CD4-positive, alpha-beta T cell treated with Interferon alpha-2 for 1 hour (primary cell): Measurements from ENCODE around the gene SPHK2.
"Not testable (repeated sequence)": the region's sequence is repeated elsewhere in the genome, so short reads cannot be mapped to it uniquely, and the experiment has no call there.

Experiments used
- DNase-seq, 2 donors: peaks; one replicate each; pipeline ENCODE4 v3.0.0-alpha.2; 2020 to 2022

The SPHK2 gene

DNA sequence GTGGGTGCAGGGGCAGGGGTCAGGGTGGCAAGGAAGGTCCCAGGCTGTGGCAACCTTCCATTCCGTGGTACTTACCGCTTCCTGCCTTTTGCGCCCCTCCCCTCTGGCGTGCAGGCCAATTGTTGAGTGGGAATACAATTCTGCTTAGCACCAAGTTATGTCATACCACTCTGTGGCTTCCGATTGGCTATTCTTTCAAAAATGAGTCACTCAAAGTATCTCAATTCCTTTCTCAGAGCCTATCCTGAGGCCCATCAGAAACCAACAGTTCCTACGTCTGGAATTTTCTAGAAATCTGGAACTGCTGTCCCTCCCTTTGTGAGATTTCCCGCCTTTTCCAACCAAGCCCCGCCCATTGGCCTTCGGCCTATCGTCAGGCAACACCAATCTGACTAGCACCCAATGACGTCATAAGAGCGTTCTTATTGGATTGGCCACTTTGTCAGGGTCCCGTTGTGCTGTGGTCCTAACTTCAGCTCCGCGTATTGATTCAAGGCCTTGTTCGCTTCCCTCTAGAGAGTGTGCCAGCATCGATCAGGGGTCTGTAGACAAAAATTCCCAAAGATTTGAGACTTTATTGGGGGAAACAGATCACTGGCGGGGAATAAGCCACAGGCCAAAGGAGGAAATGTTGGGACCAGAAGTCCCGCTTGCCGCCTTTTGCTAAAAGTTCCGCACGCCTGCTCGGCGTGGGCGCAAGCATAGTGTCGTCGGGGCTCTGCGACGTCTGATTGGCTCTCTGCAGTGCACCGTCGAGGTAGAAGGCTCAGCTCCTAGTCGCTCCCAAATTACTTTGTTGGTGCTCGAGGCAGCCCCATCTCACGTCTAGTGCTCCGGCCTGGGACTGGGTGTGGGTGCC, 41.8 kb downstream of the SPHK2 start:
- peak; percentile 86 to 91 for DNase-seq

DNA sequence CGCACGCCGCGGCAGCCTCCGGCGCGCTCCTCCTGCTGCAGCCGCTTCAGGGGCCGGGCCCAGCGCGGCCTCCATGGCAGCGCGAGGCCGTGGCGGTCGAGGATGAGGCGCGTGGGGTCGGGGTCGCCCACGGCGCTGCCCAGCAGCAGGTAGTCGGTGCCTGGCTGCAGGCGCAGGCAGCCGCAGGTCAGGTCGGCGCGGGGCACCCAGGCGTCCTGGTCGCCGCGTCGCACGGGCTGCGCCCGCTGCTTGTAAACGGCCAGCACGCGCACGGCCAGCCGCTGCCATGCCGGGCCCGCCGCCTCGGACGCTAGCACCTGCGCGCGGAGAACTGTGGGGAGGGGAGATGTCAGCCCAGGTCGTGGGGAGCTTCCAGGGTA, 42.4 kb downstream of the SPHK2 start:
- DNase-seq, result no peak

DNA sequence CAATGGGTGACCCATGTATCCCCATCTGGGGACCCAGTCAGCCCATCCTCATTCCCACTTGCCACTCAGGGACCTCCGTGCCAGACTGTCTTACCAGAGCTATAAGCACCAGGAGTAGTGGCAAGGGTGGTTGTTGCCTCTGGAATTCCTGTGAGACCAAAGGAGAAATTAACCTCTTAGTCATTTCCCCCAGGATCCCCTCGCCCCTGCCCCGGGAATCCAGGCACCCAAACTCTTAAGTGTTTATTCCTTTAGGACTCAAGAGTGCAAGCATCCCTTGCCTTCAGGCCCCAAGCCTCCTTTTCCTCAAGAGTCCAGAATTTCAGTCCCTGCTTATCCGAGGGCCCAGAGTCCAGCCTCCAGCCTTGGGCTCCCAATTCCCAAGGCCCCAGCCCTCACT, 44.4 kb downstream of the SPHK2 start:
- no peak for DNase-seq

DNA sequence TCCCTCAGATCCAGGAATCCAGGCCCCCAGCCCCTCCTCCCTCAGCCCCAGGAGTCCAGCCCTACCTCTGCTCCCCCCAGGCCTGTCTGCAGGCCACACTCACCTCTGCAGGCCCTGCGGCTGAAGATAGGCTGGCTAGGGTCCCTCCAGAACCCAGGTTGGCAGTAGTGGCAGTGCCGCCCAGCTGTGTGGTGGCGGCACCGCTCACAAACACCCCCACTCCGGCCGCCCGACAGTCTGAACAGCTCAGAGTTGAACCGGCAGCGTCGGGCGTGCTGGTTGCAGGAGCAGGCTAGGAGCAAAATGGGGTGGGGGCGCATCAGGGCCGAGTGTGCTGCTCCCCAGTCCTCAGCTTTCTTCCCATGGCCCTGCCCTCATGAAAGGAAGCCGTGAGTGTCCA, 45.2 kb downstream of the SPHK2 start:
- no peak for DNase-seq

DNA sequence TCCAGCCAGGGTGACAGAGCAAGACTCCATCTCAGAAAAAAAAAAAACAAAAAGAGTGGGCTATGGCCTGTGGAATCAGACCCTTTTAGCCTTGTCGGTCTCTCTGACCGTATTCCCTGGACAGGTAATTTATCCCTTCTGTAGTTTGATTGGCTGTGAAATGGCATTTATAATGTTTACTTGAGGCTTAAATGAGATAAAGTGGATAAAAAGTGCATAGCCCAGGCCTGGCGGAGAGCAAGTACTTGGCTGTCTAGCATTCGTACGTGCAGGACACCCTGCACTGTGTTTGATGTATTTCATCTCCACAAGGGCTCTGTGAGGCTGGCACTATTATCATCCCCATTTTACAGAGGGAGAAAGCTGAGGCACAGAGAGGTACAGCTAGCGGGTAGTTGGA, 46.5 kb downstream of the SPHK2 start:
- DNase-seq, result no peak

DNA sequence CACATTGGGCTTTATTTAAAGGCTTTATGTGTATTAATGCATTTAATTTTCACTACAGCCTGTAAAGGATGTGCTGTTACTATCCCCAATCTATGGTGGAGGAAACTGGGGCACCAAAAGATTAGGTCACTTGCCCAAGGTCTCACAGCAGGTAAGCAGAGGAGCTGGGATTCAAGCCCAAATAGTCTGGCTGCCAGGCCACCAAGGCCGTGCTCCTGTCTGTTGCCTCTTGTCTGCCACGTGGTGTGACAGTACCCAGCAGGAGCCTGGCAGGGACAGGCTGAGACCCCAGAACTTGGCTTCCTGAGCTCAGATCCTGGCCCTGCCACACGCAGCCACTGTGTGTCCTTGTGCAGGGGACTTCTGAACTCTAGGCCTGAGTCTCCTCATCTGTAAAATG, 49.0 kb downstream of the SPHK2 start:
- DNase-seq, result no peak

DNA sequence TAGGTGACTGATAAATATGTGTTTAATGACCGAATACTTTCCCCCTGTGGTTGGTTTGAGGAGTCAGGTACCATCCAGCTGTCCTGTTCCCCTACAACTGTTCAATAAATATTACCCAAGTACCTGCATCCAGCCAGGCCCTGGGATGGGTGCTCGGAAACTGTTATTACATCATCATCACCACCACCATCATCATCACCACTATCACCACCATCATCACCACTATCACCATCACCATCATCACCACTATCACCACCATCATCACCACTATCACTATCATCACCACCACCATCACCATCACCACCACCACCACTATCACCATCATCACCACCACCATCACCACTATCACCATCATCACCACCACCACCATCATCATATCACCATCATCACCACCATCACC, 49.5 kb downstream of the SPHK2 start:
- no peak for DNase-seq

DNA sequence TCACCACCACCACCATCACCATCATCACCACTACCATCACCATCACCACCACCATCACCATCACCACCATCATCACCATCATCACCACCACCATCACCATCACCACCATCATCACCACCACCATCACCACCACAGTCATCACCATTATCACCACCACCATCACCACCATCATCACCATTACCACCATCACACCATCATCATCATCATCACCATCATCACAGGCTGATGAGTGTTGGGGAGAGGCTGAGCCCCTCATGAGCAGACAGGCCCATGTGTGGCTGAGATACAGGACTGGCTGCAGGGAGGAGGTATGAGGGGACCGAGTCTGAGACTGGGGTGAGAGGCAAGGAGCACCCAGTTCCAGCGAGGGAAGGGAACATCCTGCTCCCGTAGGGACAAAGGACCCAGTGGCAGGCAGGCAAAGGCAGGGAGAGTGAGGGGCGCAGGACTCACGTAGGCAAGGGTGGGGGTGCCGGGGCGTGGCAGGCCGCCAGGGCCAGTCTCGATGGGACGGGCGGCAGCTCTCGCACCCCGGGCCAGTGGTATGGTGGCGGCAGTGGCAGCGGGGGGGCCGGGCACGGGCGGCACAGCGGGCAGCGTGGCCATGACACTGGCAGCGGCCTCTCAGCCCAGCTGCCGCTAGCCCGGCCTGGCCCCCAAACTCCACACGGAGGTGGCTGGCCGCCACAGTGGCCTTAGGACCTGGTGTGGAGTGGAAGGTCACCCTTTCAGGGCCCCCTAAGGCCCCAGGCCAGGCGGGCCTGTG, 50.8 kb downstream of the SPHK2 start:
- DNase-seq, result no peak

DNA sequence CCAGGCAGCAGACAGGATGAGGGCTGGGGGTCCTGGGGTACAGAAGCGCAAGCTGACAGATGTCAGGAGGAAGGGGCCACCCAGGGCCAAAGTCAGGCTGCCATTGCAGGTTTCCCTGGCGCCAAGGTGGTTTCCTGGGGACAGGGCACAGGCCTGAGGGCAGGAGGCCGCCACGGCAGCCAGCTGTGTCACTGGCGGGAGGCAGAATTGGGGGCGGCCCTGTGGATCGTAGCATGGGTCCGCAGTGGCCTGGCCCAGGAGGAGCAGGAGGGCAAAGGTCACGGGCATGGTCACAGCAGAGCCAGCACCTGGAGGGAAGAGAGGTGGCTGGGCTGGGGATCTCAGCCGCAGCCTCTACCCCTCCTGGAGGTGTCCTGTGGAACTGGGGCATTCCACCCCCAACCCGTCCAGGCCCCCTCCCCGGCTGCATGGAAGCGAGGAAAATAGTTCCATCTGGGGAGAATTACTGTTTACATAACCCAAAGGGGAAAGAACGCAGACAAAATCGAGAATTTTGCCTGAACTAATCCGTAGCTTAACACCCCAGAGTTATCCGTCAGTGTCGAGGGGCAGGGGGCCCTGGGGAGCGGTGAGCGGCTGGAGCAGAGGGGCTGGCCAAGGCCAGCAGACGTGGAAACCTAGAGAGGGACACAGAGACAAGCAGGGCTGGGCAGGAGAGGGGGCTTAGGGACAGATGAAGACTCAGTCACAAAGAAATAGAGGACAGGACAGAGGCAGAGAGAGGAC, 51.6 kb downstream of the SPHK2 start:
- no peak for DNase-seq

DNA sequence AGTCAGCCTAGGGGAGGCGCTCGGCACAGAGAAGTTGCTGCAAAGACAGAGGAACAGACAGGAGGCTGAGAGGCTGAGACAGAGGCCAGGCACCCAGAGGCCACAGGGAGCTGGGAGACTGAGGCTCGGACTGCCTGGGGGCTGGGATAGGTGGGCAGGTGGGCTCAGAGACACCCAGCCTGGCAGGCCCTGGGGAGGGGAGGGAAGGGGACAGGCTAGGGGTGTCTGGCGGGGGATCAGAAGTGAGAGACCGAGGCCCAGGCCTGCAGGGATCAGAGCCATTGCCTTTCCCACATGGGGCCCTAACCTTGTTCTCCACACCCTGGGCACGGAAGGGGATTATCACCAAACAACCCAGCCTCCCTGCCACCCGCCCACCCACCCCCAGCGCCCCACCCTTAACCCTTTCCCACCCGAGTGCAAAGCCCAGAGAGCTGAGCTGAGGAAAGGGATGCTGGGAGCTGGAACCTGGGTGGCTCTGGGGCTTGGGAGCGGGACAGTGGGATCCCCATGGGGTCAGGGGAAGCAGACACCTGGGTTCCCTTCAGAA, 52.2 kb downstream of the SPHK2 start:
- DNase-seq, result no peak

DNA sequence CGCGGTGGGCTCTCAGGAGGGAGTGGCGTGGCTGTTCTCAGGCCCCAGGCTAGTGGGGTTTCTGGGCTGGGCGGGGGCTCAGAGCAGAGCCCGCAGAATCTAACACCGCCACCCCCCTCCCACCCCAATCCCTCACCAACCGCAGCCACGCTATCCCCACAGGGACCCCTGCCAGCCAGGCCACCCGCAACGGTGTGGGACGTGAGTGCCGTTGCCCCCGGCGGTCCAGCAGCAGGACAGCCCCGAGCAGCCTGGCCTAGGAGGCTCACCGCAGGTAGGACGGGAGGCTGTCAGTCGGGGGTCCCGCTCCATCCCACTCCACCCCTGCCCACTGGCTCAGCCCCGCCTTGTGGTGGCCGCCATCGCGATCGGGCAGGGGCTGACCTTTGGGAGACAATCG, 53.7 kb downstream of the SPHK2 start, which contains the start of gene NTN5:
TSS of gene NTN5 (minus strand) at position 24 of the 400 bp plus-strand sequence. CDS start 2,031 bp downstream, outside the sequence.
- no peak for DNase-seq

DNA sequence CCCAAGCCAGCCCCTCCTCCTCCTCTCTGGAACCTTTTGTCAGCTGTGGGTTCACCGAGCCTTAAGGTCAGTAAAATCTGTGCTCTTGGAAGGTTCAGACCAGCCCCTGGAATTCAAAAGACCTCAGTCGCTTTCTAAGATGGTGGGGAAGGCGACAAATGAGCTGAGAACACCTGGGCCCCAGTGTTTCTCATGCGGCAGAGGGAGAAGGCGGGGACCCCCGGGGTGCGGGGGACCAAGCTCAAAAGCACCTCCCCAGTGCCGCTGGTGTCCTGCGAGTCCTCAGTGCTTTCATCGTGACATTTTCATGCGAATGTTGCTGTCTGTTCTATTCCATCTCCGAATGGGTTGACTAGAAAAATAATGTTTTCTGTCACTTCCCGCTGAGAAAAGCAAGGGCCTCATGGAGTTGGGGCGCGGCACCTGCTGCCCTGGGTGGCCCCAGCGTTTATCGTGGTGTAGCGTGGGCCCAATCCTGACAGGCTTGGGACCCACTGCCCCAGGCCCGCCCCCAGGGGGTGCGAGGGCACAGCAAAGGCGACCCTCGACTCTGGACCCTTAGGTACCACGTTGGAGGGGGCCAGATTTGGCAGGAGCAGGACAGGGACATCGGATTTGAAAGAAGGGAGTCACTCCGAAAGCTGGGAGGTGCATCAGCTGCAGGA, 54.3 kb downstream of the SPHK2 start:
- no peak for DNase-seq

DNA sequence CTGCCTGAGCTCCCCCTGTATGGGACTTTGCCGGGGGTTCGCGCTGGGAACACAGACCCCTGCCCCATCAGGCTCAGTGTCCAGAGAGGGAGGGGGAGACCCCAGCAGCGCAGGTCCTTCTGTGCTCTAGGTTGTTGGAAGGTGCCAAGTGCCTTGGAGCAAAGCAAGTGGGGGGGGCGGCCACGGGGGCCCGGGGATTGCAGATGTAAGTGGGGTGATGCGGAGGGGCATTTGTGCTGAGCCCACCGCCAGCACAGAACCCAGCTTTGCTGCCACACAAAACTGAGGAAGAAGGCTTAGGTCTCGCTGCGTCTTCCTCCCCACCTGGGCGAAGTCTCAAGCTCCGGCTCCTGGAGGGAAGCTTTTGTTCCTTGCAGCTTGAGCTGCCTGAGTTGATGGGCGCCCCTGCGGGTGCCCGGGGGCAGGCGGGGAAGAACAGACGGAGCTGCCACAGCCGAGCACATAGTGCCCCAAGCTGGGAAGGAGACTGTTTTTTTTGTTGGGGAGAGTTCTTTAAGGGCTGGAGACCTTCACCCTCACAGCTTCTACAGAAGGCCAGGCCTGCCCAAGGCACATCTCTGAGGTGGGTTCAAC, 55.0 kb downstream of the SPHK2 start:
- no peak for DNase-seq

DNA sequence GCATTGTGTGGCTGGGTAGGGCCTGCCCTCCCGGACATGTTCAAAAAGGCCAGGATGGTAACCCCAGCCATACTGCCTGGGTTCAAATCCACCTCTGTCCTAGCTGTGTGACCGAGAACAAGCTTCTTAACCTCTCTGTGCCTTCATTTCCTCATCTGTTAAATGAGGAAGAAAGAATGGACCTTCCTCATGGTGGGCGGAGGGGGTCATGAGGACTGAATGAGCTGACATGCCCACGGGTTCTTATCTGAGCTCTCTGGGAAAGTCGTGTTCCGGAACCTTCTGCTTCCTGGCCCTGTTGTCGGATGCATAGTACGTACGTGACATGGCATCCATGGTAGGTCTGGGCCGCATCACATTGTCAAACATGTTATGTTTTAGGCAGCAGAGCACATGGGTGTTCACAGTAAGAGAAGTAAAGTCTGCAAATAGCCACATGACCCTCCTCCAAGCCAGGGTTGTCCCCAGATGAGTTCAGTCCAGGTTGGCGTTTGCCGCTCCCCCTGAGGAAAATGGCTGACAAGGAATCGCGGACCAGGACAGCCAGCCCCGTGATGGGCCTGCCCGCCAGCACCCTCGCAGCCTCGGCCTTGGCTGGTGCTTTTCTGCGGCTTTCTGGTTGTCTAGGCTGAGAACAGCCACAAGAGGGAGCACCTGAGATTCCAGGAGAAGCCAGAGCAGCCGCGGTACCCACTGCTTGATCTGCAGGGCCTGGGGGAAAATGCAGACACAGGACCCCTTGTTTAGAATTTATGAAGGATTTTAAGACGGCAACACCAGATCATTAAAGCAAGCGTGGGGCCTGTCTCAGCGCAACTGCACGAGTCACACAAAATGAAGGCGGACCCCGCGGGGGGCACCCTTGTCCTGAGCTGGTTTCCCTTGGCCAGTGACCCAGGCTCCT, 55.9 kb downstream of the SPHK2 start:
- peak; percentile 80 to 85 for DNase-seq

DNA sequence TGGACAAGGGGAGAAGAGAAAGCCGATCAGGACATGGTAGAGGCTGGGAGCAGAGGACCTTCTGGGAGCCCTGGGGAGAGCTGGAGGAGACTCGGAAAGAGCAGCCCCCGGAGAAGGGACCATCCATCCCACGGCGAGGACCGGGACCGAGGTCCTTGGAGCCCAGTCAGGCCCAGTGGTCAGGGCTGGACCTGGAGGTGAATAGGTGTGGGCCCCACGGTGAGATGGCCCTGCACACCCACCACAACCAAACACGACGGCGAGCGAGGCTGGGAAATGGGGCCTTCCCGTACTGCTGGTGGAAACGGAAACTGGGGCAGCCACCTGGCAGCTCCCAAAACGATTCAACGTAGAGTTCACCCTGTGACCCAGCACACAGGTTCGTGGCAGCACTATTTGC, 57.2 kb downstream of the SPHK2 start:
- no peak for DNase-seq

DNA sequence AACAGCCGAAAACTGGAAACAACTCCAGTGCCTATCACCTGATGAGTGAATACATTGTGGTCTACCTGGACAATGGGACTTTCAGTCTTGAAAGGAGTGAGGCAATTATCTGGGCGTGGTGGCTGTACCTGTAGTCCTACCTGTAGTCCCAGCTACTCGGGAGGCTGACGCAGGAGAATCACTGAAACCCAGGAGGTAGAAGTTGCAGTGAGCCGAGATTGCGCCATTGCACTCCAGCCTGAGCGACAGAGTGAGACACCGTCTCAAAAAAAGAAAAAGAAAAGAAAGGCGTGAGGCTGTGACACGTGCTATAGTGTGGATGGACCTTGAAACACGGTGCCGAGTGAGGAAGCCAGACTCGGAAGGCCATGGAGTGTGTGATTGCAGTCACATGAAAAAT, 57.6 kb downstream of the SPHK2 start:
- no peak for DNase-seq

DNA sequence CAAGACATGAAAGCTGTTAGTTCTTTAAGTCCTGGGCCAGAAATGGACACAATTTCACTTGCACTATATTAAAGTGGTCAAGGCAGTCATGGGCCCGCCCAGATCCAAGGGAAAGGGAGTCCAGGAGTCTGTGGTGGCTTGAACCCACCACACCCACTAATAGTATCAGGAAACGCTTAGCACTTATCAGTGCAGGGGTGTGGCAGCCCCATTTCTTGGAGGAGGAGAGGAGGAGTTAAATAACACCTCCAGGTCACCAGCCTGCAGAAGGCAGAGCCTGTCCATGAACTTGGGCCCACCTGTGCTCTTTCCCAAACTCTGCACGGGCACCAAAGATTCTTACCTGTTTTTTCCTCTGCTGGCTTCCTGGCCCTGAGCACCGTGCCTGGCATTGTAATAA, 58.9 kb downstream of the SPHK2 start:
- DNase-seq, result no peak

DNA sequence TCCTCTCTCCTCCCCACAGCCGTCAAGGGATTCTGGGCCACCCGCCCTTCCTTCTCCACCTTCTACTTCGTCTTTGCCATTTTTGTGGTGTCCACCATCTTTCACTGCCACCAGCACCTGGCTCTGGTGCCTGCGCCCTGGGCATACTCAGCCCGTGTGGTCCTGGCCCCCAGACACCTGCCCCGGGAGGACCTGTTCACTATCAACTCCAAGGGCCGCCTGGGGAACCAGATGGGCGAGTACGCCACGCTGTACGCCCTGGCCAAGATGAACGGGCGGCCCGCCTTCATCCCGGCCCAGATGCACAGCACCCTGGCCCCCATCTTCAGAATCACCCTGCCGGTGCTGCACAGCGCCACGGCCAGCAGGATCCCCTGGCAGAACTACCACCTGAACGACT, 60.7 kb downstream of the SPHK2 start:
- DNase-seq, result not testable (repeated sequence)
